Body of pancreas (tissue), 4 donors: ENCODE results near the gene DHRS7B. TPM values are rescaled to one million over a fixed set of nuclear protein-coding genes. Genes with fewer than 3 reads are reported as not detected.

ENCODE experiments used
- ATAC-seq: fragments of 150-250 bp; one replicate; pipeline ENCODE4 v1.9.1; 2016
- DNase-seq, 4 donors: peaks; one replicate each; pipeline ENCODE4 v3.0.0-alpha.2; 2019
- H3K27ac ChIP-seq, 4 donors: fragments of 200-600 bp; sonication (generic); 1 replicate in 3 of 4; 2 replicates in 1 of 4; pipeline versions ENCODE4 v1.5.1 to v1.6.1; 2016 to 2019; ENCODE audit warnings: mild to moderate bottlenecking in 1 of 4, mixed read lengths in 1 of 4, moderate library complexity in 1 of 4
- H3K27me3 ChIP-seq, 2 donors: fragments of 200-600 bp; sonication (generic); one replicate each; pipeline ENCODE4 v1.6.0; 2016; ENCODE audit warnings: mild to moderate bottlenecking in 1 of 2
- H3K36me3 ChIP-seq, 2 donors: fragments of 200-600 bp; sonication (generic); replicated peaks in 1 of 2; 2 replicates each; pipeline ENCODE4 v1.5.1; 2016; ENCODE audit warnings: low read depth in 2 of 2; ENCODE audit not compliant: insufficient read depth in 1 of 2
- H3K4me1 ChIP-seq: fragments of 200-600 bp; sonication (generic); one replicate; pipeline ENCODE4 v1.6.0; 2016
- H3K4me3 ChIP-seq, 2 donors: fragments of 200-600 bp; sonication (generic); 1 replicate in 1 of 2; 2 replicates in 1 of 2; pipeline ENCODE4 v1.5.1; 2016 to 2019
- H3K9me3 ChIP-seq, 3 donors: fragments of 200-600 bp; sonication (generic); 1 replicate in 2 of 3; 2 replicates in 1 of 3; pipeline ENCODE4 v1.5.1; 2016
- CTCF ChIP-seq, 7 experiments: fragments of 450-650 bp in 4 of 7; fragments of 200-600 bp in 3 of 7; sonication (generic) in 3 of 7; IDR thresholded peaks; one replicate each; pipeline ENCODE4 v1.5.1; 2016 to 2019; ENCODE audit warnings: antibody characterized with exemption in 7 of 7
- POLR2A ChIP-seq, 3 donors: fragments of 450-650 bp; IDR thresholded peaks; one replicate each; pipeline ENCODE4 v1.6.1; 2016; ENCODE audit warnings: antibody characterized with exemption in 3 of 3, mild to moderate bottlenecking in 2 of 3
- WGBS, 2 donors: methylation state at CpG; one replicate each; pipeline ENCODE4 v1.1.5; 2017; 5-methylcytosine and 5-hydroxymethylcytosine counted together
- intact Hi-C: fragments of 100-400 bp; cut with DNase I; formaldehyde crosslinking; loops from one replicate; pipeline ENCODE4 v1.15.1; 2023
- total RNA-seq, 2 donors: library from RNA; depleted of rRNA; stranded (reverse); fragments of >200 nt; gene quantifications; one replicate each; pipeline ENCODE4 v1.1.0, GENCODE V29; 2016

Gene DHRS7B
- total RNA-seq, 2 donors from 2014 or later, result 14.0 to 14.5 TPM

- no peak overlapping the region for H3K4me3 ChIP-seq
- no peak for ATAC-seq
- TF ChIP-seq POLR2A (IDR thresholded peaks at IDR 0.05) (no peak), CTCF (IDR thresholded peaks at IDR 0.05) (no peak)
- 73 to 77% methylated on average over 5 of the region's 5 CpGs for WGBS, 2 donors
- H3K36me3 ChIP-seq, result peaks cover 0 to 3% of the 10 kb centered on the region in 2 donors
- no peaks in the 10 kb centered on the region for H3K9me3 ChIP-seq
- no peak overlapping the region for H3K27ac ChIP-seq
- H3K27me3 ChIP-seq, result no peaks in the 10 kb centered on the region
- no peaks in the 10 kb centered on the region for H3K4me1 ChIP-seq
- DNase-seq, result no peak
- intact Hi-C loops, result no loop called here
Observed at GRCh38 chr17:21194703-21195102, 67.9 kb downstream of the DHRS7B start.

- WGBS, 2 donors, result 76 to 77% methylated on average over 5 of the region's 5 CpGs
- peaks cover 0 to 3% of the 10 kb centered on the region in 2 donors for H3K36me3 ChIP-seq
- H3K4me3 ChIP-seq, result no peak overlapping the region
- intact Hi-C loops, result no loop called here
- H3K27me3 ChIP-seq, result no peaks in the 10 kb centered on the region
- ATAC-seq (no peak), DNase-seq (no peak)
- TF ChIP-seq POLR2A (IDR thresholded peaks at IDR 0.05) (no peak), CTCF (IDR thresholded peaks at IDR 0.05) (no peak)
- H3K9me3 ChIP-seq, result no peaks in the 10 kb centered on the region
- H3K4me1 ChIP-seq, result peaks cover 3% of the 10 kb centered on the region
- H3K27ac ChIP-seq, result no peak overlapping the region
Observed at GRCh38 chr17:21196126-21196525, 69.4 kb downstream of the DHRS7B start.

GRCh38 chr17:21198411-21198810, 71.6 kb downstream of the DHRS7B start:
- DNase-seq (no peak), ATAC-seq (no peak)
- Histone ChIP-seq H3K27me3 (no peaks in the 10 kb centered on the region), H3K9me3 (no peaks in the 10 kb centered on the region), H3K27ac (no peak overlapping the region), H3K4me1 (peaks cover 11% of the 10 kb centered on the region), H3K4me3 (no peak overlapping the region), H3K36me3 (peaks cover 0 to 3% of the 10 kb centered on the region in 2 donors)
- intact Hi-C loops, result no loop called here
- TF ChIP-seq CTCF (IDR thresholded peaks at IDR 0.05), result no peak
- no peak for TF ChIP-seq POLR2A (IDR thresholded peaks at IDR 0.05)
- WGBS, 2 donors, result 93 to 98% methylated on average over 20 of the region's 20 CpGs

GRCh38 chr17:21199311-21199710, 72.5 kb downstream of the DHRS7B start:
- no peak for ATAC-seq

More at GRCh38 chr17:21199311-21199710, 72.5 kb downstream of the DHRS7B start:
- H3K36me3 ChIP-seq, result peaks cover 0 to 3% of the 10 kb centered on the region in 2 donors
- H3K27ac ChIP-seq, result no peak overlapping the region
- H3K9me3 ChIP-seq, result no peaks in the 10 kb centered on the region
- intact Hi-C loops, result no loop called here
- H3K4me1 ChIP-seq, result peaks cover 11% of the 10 kb centered on the region
- 66 to 85% methylated on average over 8 to 9 of the region's 9 CpGs for WGBS, 2 donors
- no peak for TF ChIP-seq POLR2A (IDR thresholded peaks at IDR 0.05)
- TF ChIP-seq CTCF (IDR thresholded peaks at IDR 0.05), result no peak
- H3K4me3 ChIP-seq, result no peak overlapping the region
- no peak for DNase-seq
- H3K27me3 ChIP-seq, result no peaks in the 10 kb centered on the region
